OCI-LY7 (cell line): ENCODE measurements around the gene SURF1.

Experiments
- EZH2phosphoT487 ChIP-seq: fragments of 200-600 bp; sonication (generic); IDR thresholded peaks from 2 replicates; pipeline ENCODE4 v1.6.1; 2018; ENCODE audit warnings: low read depth, borderline replicate concordance, mild to moderate bottlenecking, mixed run types, antibody characterized with exemption, low read length, moderate library complexity, mixed read lengths
- TF ChIP-seq, protein P1 (sequence below): fragments of 200-600 bp; sonication (generic); conservative IDR thresholded peaks from 2 replicates; pipeline ENCODE4 v1.5.1; 2014; ENCODE audit warnings: mild to moderate bottlenecking, antibody characterized with exemption, low read length, moderate library complexity, mixed read lengths

DNA sequence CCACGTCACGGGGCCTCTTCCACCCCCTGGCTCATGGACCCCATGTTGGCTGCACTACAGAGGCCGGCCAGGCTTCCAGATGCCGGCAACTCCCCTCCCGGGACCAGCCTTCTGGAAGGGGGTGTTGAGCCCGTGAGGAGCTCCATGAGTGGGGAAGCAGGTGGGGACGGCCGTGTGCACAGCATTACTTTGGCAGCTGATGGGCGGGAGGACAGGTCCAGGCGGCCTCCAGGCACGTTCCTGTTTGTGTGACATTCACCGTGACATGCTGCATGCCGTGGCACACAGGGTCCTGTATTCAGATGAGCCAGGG, 52.2 kb downstream of the SURF1 start:
- TF ChIP-seq, protein P1, sequence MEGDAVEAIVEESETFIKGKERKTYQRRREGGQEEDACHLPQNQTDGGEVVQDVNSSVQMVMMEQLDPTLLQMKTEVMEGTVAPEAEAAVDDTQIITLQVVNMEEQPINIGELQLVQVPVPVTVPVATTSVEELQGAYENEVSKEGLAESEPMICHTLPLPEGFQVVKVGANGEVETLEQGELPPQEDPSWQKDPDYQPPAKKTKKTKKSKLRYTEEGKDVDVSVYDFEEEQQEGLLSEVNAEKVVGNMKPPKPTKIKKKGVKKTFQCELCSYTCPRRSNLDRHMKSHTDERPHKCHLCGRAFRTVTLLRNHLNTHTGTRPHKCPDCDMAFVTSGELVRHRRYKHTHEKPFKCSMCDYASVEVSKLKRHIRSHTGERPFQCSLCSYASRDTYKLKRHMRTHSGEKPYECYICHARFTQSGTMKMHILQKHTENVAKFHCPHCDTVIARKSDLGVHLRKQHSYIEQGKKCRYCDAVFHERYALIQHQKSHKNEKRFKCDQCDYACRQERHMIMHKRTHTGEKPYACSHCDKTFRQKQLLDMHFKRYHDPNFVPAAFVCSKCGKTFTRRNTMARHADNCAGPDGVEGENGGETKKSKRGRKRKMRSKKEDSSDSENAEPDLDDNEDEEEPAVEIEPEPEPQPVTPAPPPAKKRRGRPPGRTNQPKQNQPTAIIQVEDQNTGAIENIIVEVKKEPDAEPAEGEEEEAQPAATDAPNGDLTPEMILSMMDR = no peak
- no peak for TF ChIP-seq EZH2phosphoT487
